LNCAP (cell line): ENCODE data around the gene FGF14.

ENCODE experiments used
- TF ChIP-seq, protein P1 (sequence below): fragments of 450-650 bp; IDR thresholded peaks from 2 replicates; pipeline ENCODE4 v1.5.1; 2017; ENCODE audit warnings: mild to moderate bottlenecking

The FGF14 gene

DNA sequence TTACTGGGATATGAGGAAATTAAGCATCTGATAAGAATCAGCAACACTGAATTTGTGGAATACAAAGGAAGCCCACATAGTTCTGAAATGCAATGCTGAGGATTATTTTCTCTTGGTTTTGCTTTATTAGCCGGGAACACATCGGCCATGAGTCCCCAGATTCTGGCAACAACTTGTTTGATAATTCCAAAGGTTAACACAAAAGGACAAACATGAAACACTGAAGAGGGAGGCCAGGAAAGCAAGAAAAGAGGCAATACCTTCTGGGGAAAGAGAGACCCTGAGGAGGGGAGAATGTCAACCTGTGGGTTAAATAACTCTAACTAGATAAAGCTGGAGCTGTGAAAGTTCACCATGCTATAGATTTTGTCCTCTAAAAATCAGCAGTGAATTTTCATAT, 663.5 kb downstream of the FGF14 start:
- TF ChIP-seq, protein P1, sequence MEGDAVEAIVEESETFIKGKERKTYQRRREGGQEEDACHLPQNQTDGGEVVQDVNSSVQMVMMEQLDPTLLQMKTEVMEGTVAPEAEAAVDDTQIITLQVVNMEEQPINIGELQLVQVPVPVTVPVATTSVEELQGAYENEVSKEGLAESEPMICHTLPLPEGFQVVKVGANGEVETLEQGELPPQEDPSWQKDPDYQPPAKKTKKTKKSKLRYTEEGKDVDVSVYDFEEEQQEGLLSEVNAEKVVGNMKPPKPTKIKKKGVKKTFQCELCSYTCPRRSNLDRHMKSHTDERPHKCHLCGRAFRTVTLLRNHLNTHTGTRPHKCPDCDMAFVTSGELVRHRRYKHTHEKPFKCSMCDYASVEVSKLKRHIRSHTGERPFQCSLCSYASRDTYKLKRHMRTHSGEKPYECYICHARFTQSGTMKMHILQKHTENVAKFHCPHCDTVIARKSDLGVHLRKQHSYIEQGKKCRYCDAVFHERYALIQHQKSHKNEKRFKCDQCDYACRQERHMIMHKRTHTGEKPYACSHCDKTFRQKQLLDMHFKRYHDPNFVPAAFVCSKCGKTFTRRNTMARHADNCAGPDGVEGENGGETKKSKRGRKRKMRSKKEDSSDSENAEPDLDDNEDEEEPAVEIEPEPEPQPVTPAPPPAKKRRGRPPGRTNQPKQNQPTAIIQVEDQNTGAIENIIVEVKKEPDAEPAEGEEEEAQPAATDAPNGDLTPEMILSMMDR, result no peak

DNA sequence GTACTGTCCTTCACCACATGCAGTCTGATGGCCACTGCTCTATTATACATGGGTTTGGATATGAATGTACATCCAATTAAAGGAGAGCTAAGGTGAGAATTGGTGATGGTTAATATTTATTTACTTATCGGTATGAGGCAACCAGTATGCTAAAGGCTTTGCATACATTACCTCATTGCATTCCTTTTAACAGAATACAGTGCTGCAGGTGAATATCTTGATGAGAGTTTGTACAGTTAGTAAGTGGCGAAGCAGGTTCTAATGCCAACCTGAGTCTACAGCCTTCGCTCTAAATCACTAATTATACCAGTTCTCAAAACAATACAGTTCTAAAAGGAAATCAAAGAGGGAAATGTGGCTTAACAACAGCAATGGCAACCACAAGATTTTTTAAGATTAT, 665.3 kb downstream of the FGF14 start:
- TF ChIP-seq, protein P1, result no peak

DNA sequence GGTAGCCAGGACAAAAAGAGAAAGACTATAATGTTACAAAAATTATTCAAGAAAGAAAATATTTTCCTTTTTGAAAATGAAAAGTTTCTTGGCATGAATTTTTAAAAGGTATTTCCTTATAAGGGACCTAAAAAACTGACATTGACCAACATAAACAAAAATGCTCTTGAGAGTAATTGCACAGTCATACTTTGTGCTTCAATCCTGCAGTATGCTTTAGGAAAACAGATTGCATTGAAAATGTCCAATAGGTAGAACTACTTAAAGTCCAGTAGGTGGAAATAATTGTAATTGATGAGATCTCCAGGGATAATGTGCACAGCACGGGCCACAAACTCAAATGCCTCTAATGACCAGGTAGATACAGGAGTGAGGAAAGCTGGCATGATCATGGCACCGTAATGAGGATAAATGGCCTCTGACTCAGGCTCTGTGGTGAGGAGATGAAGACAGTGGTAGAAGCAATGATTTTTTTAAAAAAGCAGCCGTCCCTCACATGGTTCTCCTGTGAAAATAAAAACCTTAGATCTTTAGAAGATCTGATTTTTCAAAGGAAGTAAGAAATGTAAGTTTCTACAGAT, 671.3 kb downstream of the FGF14 start:
- TF ChIP-seq, protein P1, result no peak

DNA sequence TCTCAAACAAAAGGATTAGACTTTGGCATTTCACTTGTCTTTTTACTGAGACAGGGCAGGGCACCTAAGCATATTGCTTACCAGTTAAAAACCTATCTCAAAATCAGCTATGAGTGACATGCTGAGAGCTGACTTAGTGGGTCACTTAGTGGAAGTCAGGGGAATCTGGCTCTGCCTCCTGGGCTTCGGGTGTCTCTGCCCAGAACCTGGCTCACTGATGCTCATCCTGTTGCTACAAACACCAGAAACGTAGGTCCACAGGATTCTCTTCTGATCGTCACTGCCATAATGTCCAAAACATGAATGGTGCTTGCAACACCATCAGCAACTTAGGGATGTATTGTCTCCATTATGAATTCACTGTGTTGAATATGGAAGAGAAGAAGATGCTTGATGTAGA, 673.2 kb downstream of the FGF14 start:
- TF ChIP-seq, protein P1, result no peak

DNA sequence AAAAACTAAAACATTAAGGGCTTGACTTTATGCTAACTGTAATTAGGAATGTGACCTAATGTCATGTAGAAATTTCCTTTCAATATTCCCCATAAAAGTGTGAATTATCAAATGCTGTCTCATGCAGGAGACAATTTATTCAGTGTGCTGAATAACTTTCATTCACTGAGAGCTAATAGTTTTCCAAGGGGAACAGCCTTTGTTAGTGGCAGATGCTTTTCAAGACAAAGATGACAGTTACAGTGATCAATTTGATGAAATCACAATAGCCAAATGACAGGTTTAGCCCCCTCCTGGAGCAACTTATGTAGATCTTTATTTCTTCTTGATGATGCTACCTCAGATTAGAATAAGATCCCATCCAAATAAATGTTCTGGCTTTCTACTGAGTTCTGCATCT, 673.8 kb downstream of the FGF14 start:
- TF ChIP-seq, protein P1, result no peak

DNA sequence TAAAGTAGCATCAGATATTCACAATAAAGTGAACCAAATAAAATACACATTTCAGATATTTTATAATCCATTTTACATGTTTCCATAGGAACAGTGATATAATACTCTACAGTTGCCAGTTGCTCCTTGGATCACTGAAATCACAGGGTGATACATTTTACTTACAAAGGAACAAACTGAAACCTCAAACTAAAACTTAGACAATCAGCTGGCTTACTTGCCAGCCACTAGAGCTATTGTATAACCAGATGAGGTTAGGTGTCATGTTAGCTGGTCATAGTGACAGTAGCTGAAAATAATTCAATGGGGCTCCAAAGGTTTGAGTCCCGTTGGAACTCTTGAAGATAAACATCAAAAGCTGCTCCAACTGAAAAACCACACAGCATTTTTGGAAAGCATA, 674.7 kb downstream of the FGF14 start:
- TF ChIP-seq, protein P1, result no peak

DNA sequence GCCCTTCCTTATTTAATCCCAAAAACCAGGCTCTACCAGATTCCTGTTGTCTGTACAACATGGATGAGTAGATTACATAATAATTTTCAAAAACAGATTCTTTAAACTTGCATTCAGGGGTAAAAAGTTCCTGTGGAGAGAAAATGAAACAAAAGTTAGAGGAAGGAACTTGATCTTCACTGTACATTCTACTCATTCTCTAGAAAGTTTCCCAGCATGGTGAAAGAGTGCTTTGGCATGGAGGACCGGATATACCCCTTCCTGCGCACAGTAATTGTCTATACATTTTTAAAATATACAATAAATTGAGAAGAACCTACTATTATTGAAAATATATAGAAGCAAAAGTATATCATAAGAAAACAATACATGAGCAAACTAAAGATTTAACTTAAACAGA, 675.2 kb downstream of the FGF14 start:
- TF ChIP-seq, protein P1, result no peak

DNA sequence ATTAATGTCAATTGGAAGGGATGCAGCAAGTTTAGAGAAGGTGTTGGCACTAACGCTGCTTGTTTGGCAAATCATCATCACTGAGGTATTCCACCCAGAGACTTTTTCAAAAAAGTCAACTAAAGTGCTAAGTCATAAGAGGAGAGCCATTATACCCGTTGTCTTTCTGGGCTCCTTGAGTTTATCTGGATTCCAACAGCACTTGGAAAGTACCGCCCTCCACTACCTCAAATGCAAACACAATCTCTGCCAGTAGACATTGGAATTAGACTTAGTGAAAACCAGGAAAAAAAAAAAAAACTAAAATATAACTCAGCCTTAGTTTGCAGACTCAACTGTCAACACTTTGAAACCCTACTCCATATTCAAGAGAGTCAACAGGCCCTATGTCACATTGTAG, 683.4 kb downstream of the FGF14 start:
- TF ChIP-seq, protein P1, result no peak
